ENCODE results near the gene SEC14L1. TPM values are rescaled to one million over a fixed set of nuclear protein-coding genes. Genes with fewer than 3 reads are reported as not detected.

SEC14L1 gene
- total and polyA plus RNA-seq, 12 donors, result 61.8 to 255 (median 143) TPM

GRCh38 chr17:77228816-77229215 is 88.0 kb downstream of the SEC14L1 start:
- 83 to 89% (median 86%) methylated on average over 12 to 13 of the region's 13 CpGs for WGBS, 4 donors
- Histone ChIP-seq H3K4me3 (no peak overlapping the region), H3K4me1 (replicated peaks in 1 of 2) (no peaks in the 10 kb centered on the region), H3K9me3 (replicated peaks in 1 of 3) (no peaks in the 10 kb centered on the region), H3K27ac (no peak overlapping the region), H3K36me3 (replicated peaks in 1 of 2) (no peaks in the 10 kb centered on the region), H3K27me3 (no peaks in the 10 kb centered on the region)
- DNase-seq, result no peak
- no peak for TF ChIP-seq POLR2A (IDR thresholded peaks at IDR 0.05)
- TF ChIP-seq CTCF (IDR thresholded peaks at IDR 0.05), result no peak
- intact Hi-C loops (cut with DNase I), result no loop called here

DNA sequence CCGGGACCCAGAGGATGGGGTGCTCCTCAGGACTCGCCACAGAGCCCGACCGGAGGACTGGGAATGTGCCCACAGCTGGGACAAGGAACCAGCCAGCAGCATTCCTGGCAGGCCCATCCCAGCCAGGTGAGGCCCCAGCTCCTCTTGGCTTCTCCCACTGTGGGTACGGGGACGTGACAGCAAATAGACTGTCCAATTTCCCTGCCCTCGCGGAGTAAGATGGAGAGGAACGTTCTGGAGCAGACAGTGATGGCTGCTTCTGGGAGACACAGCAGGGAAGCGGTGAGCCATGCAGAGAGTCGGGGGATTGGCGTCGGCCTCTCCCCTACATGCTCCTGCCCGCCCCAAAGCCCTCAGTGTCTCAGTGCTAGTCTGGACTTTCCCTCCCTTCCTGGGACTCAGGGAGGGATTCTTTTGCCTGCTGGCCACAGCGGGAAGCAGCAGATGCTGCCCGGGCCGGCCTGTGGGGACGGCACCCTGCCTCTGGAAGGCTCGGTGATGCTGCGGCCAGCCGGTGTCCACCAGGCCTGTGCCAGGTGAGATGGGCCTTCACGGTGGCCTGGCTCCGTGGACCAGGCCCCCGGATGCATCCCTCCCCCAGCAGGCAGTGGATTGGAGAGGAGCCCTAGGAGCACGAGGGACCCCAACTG is 89.1 kb downstream of the SEC14L1 start:
- H3K36me3 ChIP-seq (replicated peaks in 1 of 2), result no peaks in the 10 kb centered on the region
- H3K9me3 ChIP-seq (replicated peaks in 1 of 3), result no peaks in the 10 kb centered on the region
- 79 to 93% (median 91%) methylated on average over 4 to 25 of the region's 25 CpGs for WGBS, 4 donors
- DNase-seq, result no peak
- no peak overlapping the region for H3K4me3 ChIP-seq
- TF ChIP-seq CTCF (IDR thresholded peaks at IDR 0.05) (no peak), POLR2A (IDR thresholded peaks at IDR 0.05) (no peak)
- H3K27me3 ChIP-seq, result no peaks in the 10 kb centered on the region
- intact Hi-C loops (cut with DNase I), result no loop called here
- peaks cover 4 to 6% of the 10 kb centered on the region in 2 donors for H3K4me1 ChIP-seq (replicated peaks in 1 of 2)
- H3K27ac ChIP-seq, result no peak overlapping the region

DNA sequence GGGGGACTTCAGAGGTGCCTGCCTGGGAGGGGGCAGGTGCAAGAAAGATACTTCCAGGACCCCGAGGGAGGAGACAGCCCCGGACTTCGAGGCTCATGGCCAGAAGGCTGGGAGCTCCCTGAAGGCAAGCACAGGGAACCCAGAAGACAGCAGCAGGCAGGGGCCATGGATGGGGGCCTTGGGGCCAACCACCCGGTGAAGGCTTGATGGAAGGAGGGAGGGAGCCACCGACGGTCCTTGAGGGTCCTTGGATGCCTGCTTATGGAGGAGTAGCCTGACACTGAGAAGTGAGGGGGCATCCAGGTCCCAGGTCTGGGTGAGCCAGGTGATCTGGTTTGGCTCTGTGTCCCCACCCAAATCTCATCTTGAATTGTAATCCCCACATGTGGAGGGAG is 89.7 kb downstream of the SEC14L1 start:
- intact Hi-C loops (cut with DNase I), result no loop called here
- Histone ChIP-seq H3K9me3 (replicated peaks in 1 of 3) (no peaks in the 10 kb centered on the region), H3K27me3 (no peaks in the 10 kb centered on the region), H3K36me3 (replicated peaks in 1 of 2) (no peaks in the 10 kb centered on the region), H3K27ac (no peak overlapping the region), H3K4me3 (no peak overlapping the region), H3K4me1 (replicated peaks in 1 of 2) (peaks cover 4 to 8% of the 10 kb centered on the region in 2 donors)
- TF ChIP-seq CTCF (IDR thresholded peaks at IDR 0.05), result no peak
- no peak for TF ChIP-seq POLR2A (IDR thresholded peaks at IDR 0.05)
- no peak for DNase-seq
- whole genome bisulfite sequencing, 4 donors, result 79 to 90% (median 83%) methylated on average over 4 to 6 of the region's 6 CpGs

DNA sequence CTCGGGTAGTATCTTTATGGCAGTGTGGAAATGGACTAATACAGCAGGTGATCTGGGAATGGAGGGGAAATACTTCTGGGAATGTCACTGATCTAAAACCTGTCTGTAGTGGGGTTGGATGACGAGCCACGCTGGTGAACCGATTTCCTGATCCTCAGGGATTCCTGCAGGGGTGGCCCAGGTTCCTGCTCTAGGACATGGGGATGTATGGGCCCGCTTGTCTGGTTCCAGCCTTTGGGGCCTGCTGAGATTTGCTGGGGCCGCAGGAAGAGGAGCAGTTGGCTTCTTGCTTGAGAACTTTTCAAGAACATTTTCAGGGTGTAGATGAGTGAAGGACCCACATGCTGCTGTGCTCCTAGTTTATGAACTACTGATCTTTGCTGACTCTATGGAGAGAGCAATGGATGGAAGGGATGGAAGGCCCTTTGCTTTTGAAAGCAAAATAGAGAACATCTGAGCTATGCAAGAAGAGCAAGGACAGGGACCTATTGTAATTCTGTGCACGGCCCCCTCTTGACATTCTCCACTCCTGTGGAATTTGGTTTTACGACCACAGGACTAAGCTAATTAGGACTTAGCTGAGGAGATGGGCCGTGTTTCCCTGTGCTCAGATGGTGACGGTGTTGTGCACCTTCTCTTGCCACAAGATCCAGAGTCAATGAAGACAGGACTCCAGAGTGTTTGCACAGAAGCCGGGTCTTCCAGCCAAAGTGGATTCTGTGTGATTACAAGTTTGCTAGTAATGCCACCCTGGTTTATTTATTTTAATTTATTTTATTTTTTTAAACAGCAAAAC is 90.5 kb downstream of the SEC14L1 start:
- Histone ChIP-seq H3K4me3 (no peak overlapping the region), H3K9me3 (replicated peaks in 1 of 3) (no peaks in the 10 kb centered on the region), H3K36me3 (replicated peaks in 1 of 2) (no peaks in the 10 kb centered on the region), H3K27ac (no peak overlapping the region), H3K27me3 (no peaks in the 10 kb centered on the region), H3K4me1 (replicated peaks in 1 of 2) (peaks cover 4 to 8% of the 10 kb centered on the region in 2 donors)
- intact Hi-C loops (cut with DNase I), result no loop called here
- TF ChIP-seq CTCF (IDR thresholded peaks at IDR 0.05) (no peak), POLR2A (IDR thresholded peaks at IDR 0.05) (no peak)
- DNase-seq, result no peak
- WGBS, 4 donors, result 89 to 95% (median 92%) methylated on average over 11 of the region's 11 CpGs
